ENCODE results near the gene LXN. TPM values are rescaled to one million over a fixed set of nuclear protein-coding genes. Genes with fewer than 3 reads are reported as not detected.
"Not testable (repeated sequence)": the region's sequence is repeated elsewhere in the genome, so short reads cannot be mapped to it uniquely, and the experiment has no call there.

The LXN gene
- total and polyA plus RNA-seq, 8 donors = 1.8 to 20.9 (median 13.9) TPM

GRCh38 chr3:158701420-158702065 is 29.1 kb upstream of the LXN start:
- 74 to 84% (median 79%) methylated on average over 4 of the region's 4 CpGs for WGBS, 5 donors
- Histone ChIP-seq H3K4me3 (no peak overlapping the region), H3K36me3 (peaks cover 0 to 15% (median 9%) of the 10 kb centered on the region in 4 donors), H3K27ac (no peak overlapping the region), H3K4me1 (peaks cover 0 to 9% (median 0%) of the 10 kb centered on the region in 4 donors), H3K9me3 (no peaks in the 10 kb centered on the region), H3K27me3 (no peaks in the 10 kb centered on the region)
- no peak for DNase-seq
- TF ChIP-seq POLR2A (IDR thresholded peaks at IDR 0.05) (no peak), CTCF (IDR thresholded peaks at IDR 0.05) (no peak), POLR2AphosphoS5 (IDR thresholded peaks at IDR 0.05) (no peak), EP300 (IDR thresholded peaks at IDR 0.05) (no peak)
- intact Hi-C loops (cut with DNase I; ENCODE audit: low total_unique reads) = no loop called here

- TF ChIP-seq POLR2A (IDR thresholded peaks at IDR 0.05) (no peak), POLR2AphosphoS5 (IDR thresholded peaks at IDR 0.05) (no peak), CTCF (IDR thresholded peaks at IDR 0.05) (no peak), EP300 (IDR thresholded peaks at IDR 0.05) (no peak)
- Histone ChIP-seq H3K4me3 (no peak overlapping the region), H3K27ac (no peak overlapping the region), H3K36me3 (peaks cover 0 to 9% (median 6%) of the 10 kb centered on the region in 4 donors), H3K9me3 (no peaks in the 10 kb centered on the region), H3K4me1 (peaks cover 0 to 11% (median 0%) of the 10 kb centered on the region in 4 donors), H3K27me3 (no peaks in the 10 kb centered on the region)
- intact Hi-C loops (cut with DNase I; ENCODE audit: low total_unique reads) = no loop called here
- peak in 1 of 2 donors; percentile 24 for DNase-seq
Observed at GRCh38 chr3:158700559-158700958, 28.1 kb upstream of the LXN start.

- WGBS, 5 donors = 24 to 30% (median 26%) methylated on average over 2 of the region's 2 CpGs
- no peak for TF ChIP-seq POLR2AphosphoS5 (IDR thresholded peaks at IDR 0.05)
- no peak for TF ChIP-seq EP300 (IDR thresholded peaks at IDR 0.05)
- TF ChIP-seq POLR2A (IDR thresholded peaks at IDR 0.05) = no peak
- Histone ChIP-seq H3K27ac (no peak overlapping the region), H3K9me3 (no peaks in the 10 kb centered on the region), H3K27me3 (no peaks in the 10 kb centered on the region), H3K4me3 (no peak overlapping the region), H3K4me1 (peaks cover 0 to 11% (median 0%) of the 10 kb centered on the region in 4 donors), H3K36me3 (peaks cover 0 to 39% (median 26%) of the 10 kb centered on the region in 4 donors)
- intact Hi-C loops (cut with DNase I; ENCODE audit: low total_unique reads) = no loop called here
- no peak for DNase-seq
Observed at GRCh38 chr3:158696618-158697017, 24.2 kb upstream of the LXN start.

- H3K4me3 ChIP-seq; H3K4me1 ChIP-seq; DNase-seq; H3K27me3 ChIP-seq; H3K9me3 ChIP-seq; intact Hi-C loops (cut with DNase I; ENCODE audit: low total_unique reads); H3K27ac ChIP-seq: not testable (repeated sequence)
- peaks cover 0 to 52% (median 46%) of the 10 kb centered on the region in 4 donors for H3K36me3 ChIP-seq
- 35 to 98% (median 82%) methylated on average over 3 of the region's 3 CpGs for WGBS, 5 donors
Observed at GRCh38 chr3:158693866-158694456, 21.5 kb upstream of the LXN start.

- Histone ChIP-seq H3K27me3 (no peaks in the 10 kb centered on the region), H3K27ac (no peak overlapping the region), H3K4me1 (no peaks in the 10 kb centered on the region), H3K4me3 (no peak overlapping the region), H3K36me3 (peaks cover 8 to 49% (median 42%) of the 10 kb centered on the region in 4 donors), H3K9me3 (no peaks in the 10 kb centered on the region)
- 89 to 95% (median 90%) methylated on average over 2 of the region's 2 CpGs for WGBS, 5 donors
- intact Hi-C loops (cut with DNase I; ENCODE audit: low total_unique reads) = no loop called here
- no peak for DNase-seq
- no peak for TF ChIP-seq EP300 (IDR thresholded peaks at IDR 0.05)
- no peak for TF ChIP-seq POLR2AphosphoS5 (IDR thresholded peaks at IDR 0.05)
- TF ChIP-seq CTCF (IDR thresholded peaks at IDR 0.05) = no peak
- no peak for TF ChIP-seq POLR2A (IDR thresholded peaks at IDR 0.05)
Observed at GRCh38 chr3:158685159-158685558, 12.7 kb upstream of the LXN start.

All from stomach (tissue), 9 donors.